OCI-LY7 (cell line): Measurements from ENCODE around the gene CACNA1D. TPM values are rescaled to one million over a fixed set of nuclear protein-coding genes. Genes with fewer than 3 reads are reported as not detected.

ENCODE experiments used
- BruUV-seq: library from RNA; stranded (reverse); fragments of 400-500 nt; replicated peaks from 2 replicates; lab custom pipeline; 2021; lab: Mats Ljungman, UMichigan
- CTCF ChIA-PET: fragments of 300-600 bp; sonication (Branson Sonifier 250); formaldehyde crosslinking; loops from one replicate; lab custom pipeline; 2022; ENCODE audit warnings: antibody characterized with exemption; ENCODE audit not compliant: unreplicated experiment; lab: Charles Lee
- POLR2A ChIA-PET: fragments of 300-600 bp; sonication (Branson Sonifier 250); formaldehyde crosslinking; loops from one replicate; lab custom pipeline; 2022; ENCODE audit warnings: antibody characterized with exemption; lab: Charles Lee
- DNase-seq: peaks from one replicate; pipeline ENCODE4 v3.0.0-alpha.2; 2015; ENCODE audit warnings: low spot score
- H2AFZ ChIP-seq: fragments of 200-600 bp; sonication (generic), shearing (Covaris generic); 2 replicates; pipeline ENCODE4 v1.6.1; 2014; ENCODE audit warnings: mild to moderate bottlenecking, antibody characterized with exemption, low read length, moderate library complexity
- H3K27ac ChIP-seq: fragments of 200-600 bp; sonication (generic); 2 replicates; pipeline ENCODE4 v1.5.1; 2014; ENCODE audit warnings: mixed run types, low read depth, mild to moderate bottlenecking, moderate library complexity, low read length, inconsistent platforms; ENCODE audit not compliant: poor library complexity, severe bottlenecking
- H3K36me3 ChIP-seq: fragments of 200-600 bp; sonication (generic); 2 replicates; pipeline ENCODE4 v1.6.1; 2014; ENCODE audit warnings: mild to moderate bottlenecking, antibody characterized with exemption, low read length, moderate library complexity, mixed read lengths; ENCODE audit not compliant: insufficient read depth
- H3K4me1 ChIP-seq: fragments of 200-600 bp; sonication (generic); 2 replicates; pipeline ENCODE4 v1.5.1; 2014; ENCODE audit warnings: mild to moderate bottlenecking, low read length; ENCODE audit not compliant: insufficient read depth, poor library complexity, severe bottlenecking
- H3K4me2 ChIP-seq: fragments of 200-600 bp; sonication (generic); 2 replicates; pipeline ENCODE4 v1.6.1; 2014; ENCODE audit warnings: mild to moderate bottlenecking, low read length
- H3K4me3 ChIP-seq: fragments of 200-600 bp; sonication (generic); 2 replicates; pipeline ENCODE4 v1.5.1; 2014; ENCODE audit warnings: mild to moderate bottlenecking, low read depth, low read length; ENCODE audit not compliant: poor library complexity, severe bottlenecking
- H3K79me2 ChIP-seq: fragments of 200-600 bp; sonication (generic); 2 replicates; pipeline ENCODE4 v1.6.1; 2016; ENCODE audit warnings: low read depth, mild to moderate bottlenecking, low read length, moderate library complexity, mixed read lengths; ENCODE audit not compliant: insufficient read depth
- H3K9me2 ChIP-seq: fragments of 200-600 bp; sonication (generic); 2 replicates; pipeline ENCODE4 v1.6.1; 2016; ENCODE audit warnings: mild to moderate bottlenecking, low read length, mixed read lengths; ENCODE audit not compliant: insufficient read depth
- H3K9me3 ChIP-seq: fragments of 200-600 bp; sonication (generic); 2 replicates; pipeline ENCODE4 v1.6.1; 2014; ENCODE audit warnings: mild to moderate bottlenecking, mixed run types, low read length, mixed read lengths
- H4K20me1 ChIP-seq: fragments of 200-600 bp; sonication (generic); 2 replicates; pipeline ENCODE4 v1.6.1; 2014; ENCODE audit warnings: mild to moderate bottlenecking, antibody characterized with exemption, low read length, moderate library complexity, mixed read lengths; ENCODE audit not compliant: insufficient read depth
- EZH2phosphoT487 ChIP-seq: fragments of 200-600 bp; sonication (generic); IDR thresholded peaks from 2 replicates; pipeline ENCODE4 v1.6.1; 2018; ENCODE audit warnings: low read depth, borderline replicate concordance, mild to moderate bottlenecking, mixed run types, antibody characterized with exemption, low read length, moderate library complexity, mixed read lengths
- intact Hi-C: fragments of 100-400 bp; cut with micrococcal nuclease; formaldehyde crosslinking; loops from one replicate; pipeline ENCODE4 v1.10.0; 2022; ENCODE audit not compliant: unreplicated experiment
- total RNA-seq, 2 experiments: library from RNA; depleted of rRNA in 1 of 2; stranded (reverse); fragments of >200 nt in 1 of 2; shearing (Covaris generic) in 1 of 2; gene quantifications; 2 replicates each; pipeline ENCODE4 v1.2.3, GENCODE V29; 2014 to 2022
- TF ChIP-seq, protein P1 (sequence below): fragments of 200-600 bp; sonication (generic); conservative IDR thresholded peaks from 2 replicates; pipeline ENCODE4 v1.5.1; 2014; ENCODE audit warnings: mild to moderate bottlenecking, antibody characterized with exemption, low read length, moderate library complexity, mixed read lengths

The CACNA1D gene
- total RNA-seq, 2 experiments from 2014 or later, result 0.42 TPM; not detected in 1

DNA sequence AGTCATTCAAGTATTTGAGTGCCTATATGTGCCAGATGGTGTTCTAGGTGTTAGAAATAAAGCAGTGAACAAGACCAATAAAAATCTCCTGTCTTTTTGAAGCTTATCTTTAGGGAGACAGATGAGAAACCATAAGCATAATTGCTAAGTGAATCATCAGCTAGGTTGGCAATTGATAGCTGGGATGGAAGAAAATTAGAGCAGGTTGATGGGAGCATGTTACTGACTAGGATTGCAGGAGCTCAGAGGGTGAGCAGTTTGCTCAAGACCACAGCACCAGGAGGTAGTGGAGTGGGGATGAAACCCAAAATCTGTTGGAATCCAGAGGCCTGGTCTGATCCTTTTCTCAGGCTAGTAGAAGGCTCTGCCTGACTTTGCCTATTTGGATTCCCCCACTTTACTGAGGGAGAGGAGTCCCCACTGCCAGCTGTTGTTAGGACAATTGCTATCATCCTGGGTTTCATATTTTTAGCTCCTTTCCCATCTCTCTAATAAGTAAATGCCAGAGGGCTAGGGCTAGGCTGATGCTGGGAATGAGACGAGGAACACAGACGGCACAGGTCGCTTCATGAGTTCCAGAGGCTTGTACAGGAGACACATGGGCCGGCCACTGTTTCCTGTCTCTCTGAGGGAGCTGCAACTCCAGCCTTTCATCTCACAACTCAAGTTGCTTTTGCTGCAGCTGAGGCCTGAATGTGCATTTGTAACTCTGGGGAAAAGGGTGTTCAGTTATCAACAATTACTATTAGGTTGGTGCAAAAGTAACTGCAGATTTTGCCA is 102.9 kb downstream of the CACNA1D start:
- DNase-seq, result no peak
- Histone ChIP-seq H3K36me3 (no peaks in the 10 kb centered on the region), H3K27ac (no peak overlapping the region), H3K4me3 (no peak overlapping the region), H2AFZ (no peak overlapping the region), H4K20me1 (no peaks in the 10 kb centered on the region), H3K4me2 (no peak overlapping the region), H3K9me2 (no peaks in the 10 kb centered on the region), H3K79me2 (no peaks in the 10 kb centered on the region), H3K4me1 (no peaks in the 10 kb centered on the region), H3K9me3 (no peaks in the 10 kb centered on the region)
- intact Hi-C loops, result no loop called here
- POLR2A ChIA-PET, result interaction anchor here (0.6 to 0.7 kb wide), 2 partner anchors 32 to 33 kb away, joined by 3 read pairs; no protein-coding TSS in a partner anchor
- no TSS peak for BruUV-seq
- TF ChIP-seq, protein P1, sequence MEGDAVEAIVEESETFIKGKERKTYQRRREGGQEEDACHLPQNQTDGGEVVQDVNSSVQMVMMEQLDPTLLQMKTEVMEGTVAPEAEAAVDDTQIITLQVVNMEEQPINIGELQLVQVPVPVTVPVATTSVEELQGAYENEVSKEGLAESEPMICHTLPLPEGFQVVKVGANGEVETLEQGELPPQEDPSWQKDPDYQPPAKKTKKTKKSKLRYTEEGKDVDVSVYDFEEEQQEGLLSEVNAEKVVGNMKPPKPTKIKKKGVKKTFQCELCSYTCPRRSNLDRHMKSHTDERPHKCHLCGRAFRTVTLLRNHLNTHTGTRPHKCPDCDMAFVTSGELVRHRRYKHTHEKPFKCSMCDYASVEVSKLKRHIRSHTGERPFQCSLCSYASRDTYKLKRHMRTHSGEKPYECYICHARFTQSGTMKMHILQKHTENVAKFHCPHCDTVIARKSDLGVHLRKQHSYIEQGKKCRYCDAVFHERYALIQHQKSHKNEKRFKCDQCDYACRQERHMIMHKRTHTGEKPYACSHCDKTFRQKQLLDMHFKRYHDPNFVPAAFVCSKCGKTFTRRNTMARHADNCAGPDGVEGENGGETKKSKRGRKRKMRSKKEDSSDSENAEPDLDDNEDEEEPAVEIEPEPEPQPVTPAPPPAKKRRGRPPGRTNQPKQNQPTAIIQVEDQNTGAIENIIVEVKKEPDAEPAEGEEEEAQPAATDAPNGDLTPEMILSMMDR, result no peak
- no peak for TF ChIP-seq EZH2phosphoT487
- CTCF ChIA-PET, result no interaction called here

DNA sequence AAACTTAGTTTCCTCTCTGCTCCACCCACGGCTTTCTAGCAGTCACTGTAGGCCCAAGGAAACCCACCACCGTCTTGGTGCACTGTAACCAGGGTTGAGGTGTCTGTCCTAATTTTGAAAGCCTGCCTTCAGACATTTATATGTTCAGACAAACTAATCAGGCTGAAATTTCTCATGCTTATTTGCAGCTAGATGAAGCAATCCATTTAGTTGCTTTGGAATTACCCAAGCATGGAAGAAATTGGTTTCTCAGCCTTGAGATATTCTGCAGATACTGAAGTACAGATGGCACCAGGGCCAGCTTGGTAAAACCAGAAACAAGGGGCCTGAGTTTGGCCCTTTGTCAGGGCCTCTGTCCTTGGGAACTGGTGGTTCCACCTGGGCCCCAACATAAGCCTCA is 105.4 kb downstream of the CACNA1D start:
- Histone ChIP-seq H2AFZ (no peak overlapping the region), H3K4me1 (no peaks in the 10 kb centered on the region), H3K4me2 (no peak overlapping the region), H3K36me3 (no peaks in the 10 kb centered on the region), H3K4me3 (no peak overlapping the region), H3K27ac (no peak overlapping the region), H3K9me3 (no peaks in the 10 kb centered on the region), H3K9me2 (no peaks in the 10 kb centered on the region), H4K20me1 (no peaks in the 10 kb centered on the region), H3K79me2 (no peaks in the 10 kb centered on the region)
- ChIA-PET POLR2A (interaction anchor here (0.6 kb wide), 2 partner anchors 44 to 681 kb away, joined by 3 read pairs; no protein-coding TSS in a partner anchor), CTCF (no interaction called here)
- BruUV-seq, result no TSS peak
- TF ChIP-seq EZH2phosphoT487, result no peak
- TF ChIP-seq, protein P1, result no peak
- intact Hi-C loops, result no loop called here
- no peak for DNase-seq

DNA sequence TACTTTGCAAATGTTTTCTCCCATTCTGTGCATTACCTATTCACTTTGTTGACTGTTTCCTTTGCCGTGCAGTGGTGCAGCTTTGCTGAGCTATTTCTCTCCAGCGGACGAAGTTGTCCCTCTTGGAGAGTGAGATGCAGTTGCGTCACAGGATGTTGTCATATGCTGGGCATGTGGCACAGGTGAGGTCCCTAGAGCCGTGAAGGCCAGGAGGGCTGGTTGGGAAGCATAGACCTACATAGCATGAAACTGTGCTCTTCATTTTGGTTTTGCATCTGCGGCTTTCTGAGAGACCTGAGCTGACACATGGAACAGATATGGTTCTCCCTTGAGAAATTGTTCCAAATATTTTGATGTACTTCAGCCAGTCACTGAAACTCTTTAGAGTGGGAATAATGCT is 108.5 kb downstream of the CACNA1D start:
- Histone ChIP-seq H4K20me1 (no peaks in the 10 kb centered on the region), H3K4me1 (no peaks in the 10 kb centered on the region), H3K27ac (no peak overlapping the region), H3K9me3 (0 out of 2 replicates have a peak, but pooled peaks cover 8% of the 10 kb centered on the region), H3K79me2 (no peaks in the 10 kb centered on the region), H3K4me2 (no peak overlapping the region), H3K9me2 (no peaks in the 10 kb centered on the region), H3K4me3 (no peak overlapping the region), H2AFZ (no peak overlapping the region), H3K36me3 (no peaks in the 10 kb centered on the region)
- ChIA-PET CTCF (no interaction called here), POLR2A (interaction anchor here (0.6 kb wide), 2 partner anchors 93 to 196 kb away, joined by 3 read pairs; no protein-coding TSS in a partner anchor)
- DNase-seq, result no peak
- intact Hi-C loops, result no loop called here
- BruUV-seq, result no TSS peak
- TF ChIP-seq EZH2phosphoT487, result no peak
- TF ChIP-seq, protein P1, result no peak
